Inflammatory macrophage treated with lipopolysaccharide for 4 hours (primary cell): ENCODE measurements around the gene IL11RA.
A peak's percentile ranks its signal among the peaks of the same experiment; 100 is the strongest.
"Not testable (repeated sequence)": the region's sequence is repeated elsewhere in the genome, so short reads cannot be mapped to it uniquely, and the experiment has no call there.

Source experiments
- DNase-seq: peaks from one replicate; pipeline ENCODE4 v3.0.0-alpha.2; 2020

The IL11RA gene

GRCh38 chr9:34630402-34631154 is 21.4 kb upstream of the IL11RA start:
- DNase-seq = no peak

GRCh38 chr9:34633166-34633565 is 18.8 kb upstream of the IL11RA start:
- no peak for DNase-seq

- DNase-seq = peak; percentile 62
Measured at GRCh38 chr9:34633851-34634550, 18.0 kb upstream of the IL11RA start.

GRCh38 chr9:34634551-34635248 is 17.3 kb upstream of the IL11RA start:
- DNase-seq = no peak

GRCh38 chr9:34635556-34635955 is 16.4 kb upstream of the IL11RA start:
- no peak for DNase-seq

- no peak for DNase-seq
Measured at GRCh38 chr9:34636791-34637355, 15.1 kb upstream of the IL11RA start.

- DNase-seq = peak; percentile 92
Measured at GRCh38 chr9:34637356-34638137, 14.4 kb upstream of the IL11RA start, which contains the start of gene SIGMAR1. Gene SIGMAR1, minus strand, starts transcription at chr9:34637787. Its CDS starts 90 bp downstream, at chr9:34637697.

- DNase-seq = no peak
Measured at GRCh38 chr9:34638138-34638445, 13.9 kb upstream of the IL11RA start.

- DNase-seq = not testable (repeated sequence)
Measured at GRCh38 chr9:34639322-34639721, 12.7 kb upstream of the IL11RA start.

GRCh38 chr9:34642679-34643078 is 9.3 kb upstream of the IL11RA start:
- no peak for DNase-seq

GRCh38 chr9:34644766-34645314 is 7.1 kb upstream of the IL11RA start:
- no peak for DNase-seq

GRCh38 chr9:34646211-34647083 is 5.5 kb upstream of the IL11RA start, which contains the start of gene GALT:
Gene GALT, plus strand, starts transcription at chr9:34646675. Its CDS starts 30 bp downstream, at chr9:34646705.
- peak; percentile 89 for DNase-seq

GRCh38 chr9:34647084-34647403 is 4.9 kb upstream of the IL11RA start:
- no peak for DNase-seq

- DNase-seq = no peak
Measured at GRCh38 chr9:34647651-34648050, 4.3 kb upstream of the IL11RA start.

- DNase-seq = no peak
Measured at GRCh38 chr9:34648673-34649072, 3.3 kb upstream of the IL11RA start.

- no peak for DNase-seq
Measured at GRCh38 chr9:34650816-34651215, 1.2 kb upstream of the IL11RA start.

GRCh38 chr9:34651321-34651720 is 664 bp upstream of the IL11RA start:
- no peak for DNase-seq

GRCh38 chr9:34652602-34653000 is 616 bp downstream of the IL11RA start:
- DNase-seq = no peak

GRCh38 chr9:34653151-34654072 is 1.4 kb downstream of the IL11RA start:
- DNase-seq = no peak

- no peak for DNase-seq
Measured at GRCh38 chr9:34654323-34655051, 2.5 kb downstream of the IL11RA start.
